GM19397 (cell line): Measurements from ENCODE around the gene CLNK.
A peak's percentile ranks its signal among the peaks of the same experiment; 100 is the strongest.
"Not testable (repeated sequence)": the region's sequence is repeated elsewhere in the genome, so short reads cannot be mapped to it uniquely, and the experiment has no call there.

Source experiments
- ATAC-seq: cut with Tn5 transposase; IDR thresholded peaks from one replicate; pipeline ENCODE4 v1.9.1; 2021; ENCODE audit warnings: mild to moderate bottlenecking, moderate library complexity; ENCODE audit not compliant: unreplicated experiment

The CLNK gene

GRCh38 chr4:10581022-10581421 lies 103.5 kb downstream of the CLNK start:
- ATAC-seq: no peak

DNA sequence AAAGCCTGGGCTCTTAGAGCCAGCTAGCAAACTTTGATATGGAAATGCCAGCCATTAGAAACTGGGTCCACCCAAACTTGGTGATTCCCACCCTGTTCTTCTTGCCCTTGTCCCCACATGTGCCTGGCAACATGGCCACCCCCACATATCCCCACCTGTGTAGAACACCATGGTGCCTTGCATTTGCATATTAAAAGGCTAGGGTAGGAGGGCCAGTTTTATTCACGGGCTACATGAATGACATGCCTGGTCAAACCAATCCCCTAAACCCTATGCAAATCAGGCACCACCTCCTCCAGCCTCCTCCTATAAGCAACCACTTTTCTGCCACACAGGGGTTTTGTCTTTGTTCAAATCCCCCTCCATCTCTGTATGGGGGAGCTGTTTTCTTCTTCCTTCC lies 104.9 kb downstream of the CLNK start:
- ATAC-seq: no peak

GRCh38 chr4:10577508-10578426 lies 106.8 kb downstream of the CLNK start:
- ATAC-seq: peak; percentile 61

GRCh38 chr4:10577018-10577417 lies 107.5 kb downstream of the CLNK start:
- peak; percentile 86 for ATAC-seq

- no peak for ATAC-seq
Measured at GRCh38 chr4:10576236-10576635, 108.3 kb downstream of the CLNK start.

GRCh38 chr4:10575414-10575813 lies 109.2 kb downstream of the CLNK start:
- ATAC-seq: no peak

GRCh38 chr4:10574553-10574952 lies 110.0 kb downstream of the CLNK start:
- ATAC-seq: not testable (repeated sequence)

DNA sequence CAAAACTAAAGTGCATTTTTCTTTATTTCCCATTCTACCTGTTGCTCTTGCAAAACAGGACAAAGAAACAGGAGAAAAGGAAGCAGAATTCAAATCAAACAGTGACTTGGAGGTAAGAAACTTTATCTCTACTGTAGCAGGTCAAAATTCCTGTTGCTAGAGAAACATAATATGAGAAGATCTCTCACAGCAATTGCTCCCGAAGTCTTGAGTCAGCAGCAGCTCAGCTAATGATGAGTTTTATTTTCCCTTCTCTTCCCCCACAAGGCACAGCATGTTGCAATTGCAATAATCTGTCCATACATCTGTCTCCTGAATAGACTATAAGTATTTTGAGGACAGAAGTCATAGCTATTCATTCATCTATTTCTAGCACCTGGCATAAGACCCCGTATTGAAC lies 112.7 kb downstream of the CLNK start:
- ATAC-seq: no peak

- no peak for ATAC-seq
Measured at GRCh38 chr4:10569491-10569890, 115.1 kb downstream of the CLNK start.

GRCh38 chr4:10567766-10568165 lies 116.8 kb downstream of the CLNK start:
- ATAC-seq: no peak

DNA sequence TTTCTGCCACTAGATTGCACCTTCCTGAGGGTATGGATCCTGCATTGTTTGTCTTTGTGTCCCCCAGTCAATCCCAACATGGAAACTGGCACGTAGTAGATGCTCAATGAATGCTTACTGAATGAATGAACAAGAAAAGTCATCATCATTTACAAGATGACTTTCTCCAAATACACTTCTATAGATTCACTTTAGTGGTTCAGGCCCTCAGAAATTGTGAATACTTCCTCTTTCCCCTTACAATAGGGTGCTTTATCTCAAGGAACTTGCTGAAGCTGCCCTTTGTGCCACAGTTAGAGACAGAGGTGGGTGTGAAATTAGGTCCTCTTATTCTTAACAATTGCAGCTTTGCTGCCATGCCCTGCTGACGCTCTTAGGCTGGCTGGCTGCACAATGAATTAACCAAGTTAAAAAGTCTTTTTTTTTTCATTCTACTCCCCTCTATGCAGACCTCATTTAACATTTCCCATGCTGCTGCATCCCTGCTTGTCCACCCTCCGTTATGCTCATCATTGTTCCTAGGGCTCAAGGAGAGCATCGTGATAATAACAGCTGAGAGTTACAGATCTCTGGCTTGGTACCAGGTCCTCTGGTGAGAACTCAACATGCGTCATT lies 119.3 kb downstream of the CLNK start:
- no peak for ATAC-seq

- peak; percentile 64 for ATAC-seq
Measured at GRCh38 chr4:10554694-10555093, 129.9 kb downstream of the CLNK start.

DNA sequence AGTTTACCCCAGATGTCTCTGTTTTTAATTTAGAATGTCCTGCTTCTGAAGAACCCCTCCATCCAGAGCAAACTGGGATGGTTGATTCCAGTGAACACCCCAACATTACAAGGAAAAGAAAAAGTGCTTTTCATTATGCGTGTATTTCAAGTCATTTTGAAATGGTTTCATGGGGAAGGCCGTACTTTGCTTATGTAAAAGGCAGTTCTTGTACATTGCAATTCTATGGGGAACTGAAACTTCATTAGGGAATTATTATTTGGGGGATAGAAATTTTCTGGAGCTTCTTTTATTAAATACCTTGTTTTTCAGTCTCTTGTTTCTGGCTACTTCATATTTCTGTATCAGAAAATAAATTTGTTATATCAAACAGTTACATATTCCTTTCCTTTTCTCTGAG lies 130.4 kb downstream of the CLNK start:
- ATAC-seq: no peak

- ATAC-seq: no peak
Measured at GRCh38 chr4:10552591-10553280, 131.8 kb downstream of the CLNK start.

- ATAC-seq: peak; percentile 53
Measured at GRCh38 chr4:10535912-10536311, 148.7 kb downstream of the CLNK start.

GRCh38 chr4:10534820-10535219 lies 149.7 kb downstream of the CLNK start:
- ATAC-seq: no peak

GRCh38 chr4:10532155-10532554 lies 152.4 kb downstream of the CLNK start:
- no peak for ATAC-seq

DNA sequence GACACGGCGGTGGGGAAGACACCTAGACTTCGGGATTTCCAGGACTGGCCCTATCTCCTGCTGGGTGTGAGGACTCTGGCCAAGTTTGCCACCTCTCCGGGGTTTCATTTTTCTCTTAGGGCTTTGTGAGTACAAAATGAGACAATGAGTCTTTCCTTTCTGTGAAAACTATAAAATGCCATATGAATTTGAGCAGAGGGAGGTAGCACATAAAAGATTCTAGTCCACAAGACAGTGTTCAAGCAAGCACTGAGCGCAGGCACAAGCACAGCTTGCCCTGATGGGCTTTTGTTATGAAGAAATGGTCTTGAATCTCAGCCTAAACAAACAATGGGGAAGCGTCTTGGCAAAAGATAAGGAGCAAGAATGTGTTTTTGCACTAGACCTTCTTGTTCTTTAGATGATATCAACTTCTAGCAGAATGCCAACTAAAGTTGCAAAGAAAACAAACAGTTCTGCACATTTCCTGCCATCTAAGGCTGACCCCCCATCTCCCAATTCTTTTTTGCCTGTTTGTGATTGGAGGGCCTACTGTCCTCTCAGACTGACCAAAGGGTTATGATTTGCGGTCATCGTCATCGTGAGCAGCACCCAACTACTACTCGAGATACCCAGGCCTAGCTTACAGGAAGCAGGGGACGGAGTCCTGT lies 154.3 kb downstream of the CLNK start:
- no peak for ATAC-seq

DNA sequence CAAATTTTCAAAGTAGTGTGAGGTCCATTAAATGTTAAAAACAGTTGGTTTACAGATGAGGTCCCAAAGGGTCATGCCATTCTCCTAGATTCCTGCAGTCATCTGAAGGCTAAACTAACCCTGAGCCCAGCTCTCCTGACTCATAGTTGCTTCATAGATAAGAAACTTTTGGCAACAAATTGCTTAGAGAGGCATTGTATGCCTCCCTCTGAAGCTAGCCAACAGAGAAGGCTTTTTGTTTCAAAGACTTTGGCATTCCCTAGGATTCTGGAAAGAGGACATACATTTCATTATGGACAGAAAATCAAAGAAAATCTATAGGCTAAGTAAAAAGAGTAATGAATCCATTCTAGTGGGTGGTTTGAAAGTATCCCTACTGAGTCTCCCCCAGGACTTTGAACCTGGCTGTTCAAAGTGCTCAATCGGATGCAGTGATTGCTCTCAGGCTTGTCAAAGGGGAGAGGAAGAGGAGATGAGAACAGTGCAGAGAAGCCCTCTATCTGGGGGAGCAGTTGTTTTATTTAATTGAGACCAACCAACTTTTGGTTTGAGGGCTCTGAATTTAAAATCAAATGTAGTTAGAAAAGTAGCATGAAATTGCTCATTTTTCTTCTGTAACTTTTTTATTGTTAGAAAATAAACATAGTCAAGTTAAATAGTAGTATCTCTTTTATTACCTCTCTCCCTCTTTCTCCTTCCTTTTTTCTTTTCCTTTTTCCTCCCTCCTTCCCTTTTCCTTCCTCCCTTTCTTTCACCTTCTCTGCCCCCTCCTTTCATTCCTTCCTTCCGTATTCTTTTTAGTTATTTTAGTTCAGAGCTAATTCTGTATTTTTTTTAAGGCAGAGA lies 155.1 kb downstream of the CLNK start:
- ATAC-seq: no peak

- no peak for ATAC-seq
Measured at GRCh38 chr4:10527438-10527837, 157.1 kb downstream of the CLNK start.
